Coronary artery (tissue), 2 donors: ENCODE measurements around the gene ETFA.

ENCODE experiments used
- DNase-seq: peaks from one replicate; pipeline ENCODE4 v3.0.0-alpha.2; 2017; ENCODE audit warnings: low spot score
- H3K27ac ChIP-seq, 2 donors: fragments of 200-600 bp; sonication (generic); one replicate each; pipeline ENCODE4 v1.5.1; 2016 to 2019
- H3K4me3 ChIP-seq: fragments of 200-600 bp; sonication (generic); 2 replicates; pipeline ENCODE4 v1.5.1; 2016; ENCODE audit warnings: mild to moderate bottlenecking, moderate library complexity
- CTCF ChIP-seq: fragments of 200-600 bp; sonication (generic); IDR thresholded peaks from one replicate; pipeline ENCODE4 v1.5.1; 2019; ENCODE audit warnings: antibody characterized with exemption

ETFA gene

DNA sequence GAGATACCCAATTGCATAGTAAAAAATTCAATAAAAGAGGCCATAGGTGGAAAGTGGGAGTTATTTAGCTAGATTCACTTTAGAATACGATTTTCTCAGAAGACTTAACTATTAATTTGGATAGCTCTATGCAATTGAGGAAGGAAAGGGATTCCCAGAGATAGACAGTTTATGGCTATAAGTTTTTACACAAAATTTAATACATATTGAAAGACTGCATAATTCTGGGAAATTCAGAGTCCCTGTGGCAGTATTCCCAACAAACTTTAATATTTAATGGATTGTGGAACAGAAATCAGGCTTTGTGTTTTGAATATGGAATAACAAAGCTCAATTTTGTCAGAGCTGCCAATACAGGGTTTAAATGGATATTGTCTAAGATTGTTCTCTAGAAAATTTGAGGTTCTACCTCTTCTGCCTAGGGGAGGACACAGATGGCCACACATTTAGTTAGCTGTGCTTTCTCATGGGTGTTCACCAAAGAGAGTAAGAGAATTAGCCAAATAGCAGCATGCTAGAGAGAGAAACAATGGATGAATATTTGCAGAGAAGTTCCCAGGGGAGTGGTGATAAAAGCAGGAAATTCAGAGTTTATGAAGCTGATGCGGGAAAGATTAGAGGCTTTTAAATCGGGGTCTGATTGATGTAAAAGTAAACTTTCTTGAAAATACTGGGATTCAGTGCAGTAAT is 33.8 kb upstream of the ETFA start:
- Histone ChIP-seq H3K4me3 (no peak overlapping the region), H3K27ac (no peak overlapping the region)
- TF ChIP-seq CTCF: no peak
- DNase-seq: no peak

DNA sequence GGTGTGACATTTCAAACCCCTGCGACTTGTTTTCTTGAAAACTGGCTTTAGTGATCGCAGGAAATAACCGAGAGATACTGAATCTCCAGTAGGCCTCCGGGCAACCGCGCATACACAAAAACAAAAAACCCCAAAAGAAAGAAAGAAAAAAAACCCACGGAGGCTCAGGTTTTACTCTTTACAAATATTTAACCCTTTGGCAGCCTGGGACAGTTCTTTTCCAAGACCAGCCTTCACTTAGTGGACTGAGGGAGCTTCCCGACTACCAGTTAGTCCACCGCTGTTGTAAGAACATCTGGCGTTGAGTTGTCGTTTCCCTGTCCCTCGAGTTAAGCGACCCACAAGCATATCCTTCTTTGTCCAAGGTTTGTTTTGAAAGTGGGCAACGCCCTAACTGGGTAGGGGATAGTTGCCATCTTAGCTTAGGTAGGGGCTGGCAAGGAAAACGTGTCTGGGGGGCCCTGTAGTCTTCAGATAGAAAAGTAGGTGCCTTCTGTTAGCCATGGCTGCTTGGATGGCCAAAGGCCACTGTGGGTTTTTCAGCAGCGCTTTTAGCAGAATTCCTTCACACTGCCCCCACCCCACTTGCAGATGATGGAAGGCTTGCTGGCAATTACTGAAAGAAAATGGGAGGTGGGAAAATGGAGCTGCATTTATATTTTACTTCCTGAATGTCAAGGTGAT is 32.2 kb upstream of the ETFA start:
- no peak overlapping the region for H3K4me3 ChIP-seq
- H3K27ac ChIP-seq: no peak overlapping the region
- TF ChIP-seq CTCF: no peak
- DNase-seq: no peak

DNA sequence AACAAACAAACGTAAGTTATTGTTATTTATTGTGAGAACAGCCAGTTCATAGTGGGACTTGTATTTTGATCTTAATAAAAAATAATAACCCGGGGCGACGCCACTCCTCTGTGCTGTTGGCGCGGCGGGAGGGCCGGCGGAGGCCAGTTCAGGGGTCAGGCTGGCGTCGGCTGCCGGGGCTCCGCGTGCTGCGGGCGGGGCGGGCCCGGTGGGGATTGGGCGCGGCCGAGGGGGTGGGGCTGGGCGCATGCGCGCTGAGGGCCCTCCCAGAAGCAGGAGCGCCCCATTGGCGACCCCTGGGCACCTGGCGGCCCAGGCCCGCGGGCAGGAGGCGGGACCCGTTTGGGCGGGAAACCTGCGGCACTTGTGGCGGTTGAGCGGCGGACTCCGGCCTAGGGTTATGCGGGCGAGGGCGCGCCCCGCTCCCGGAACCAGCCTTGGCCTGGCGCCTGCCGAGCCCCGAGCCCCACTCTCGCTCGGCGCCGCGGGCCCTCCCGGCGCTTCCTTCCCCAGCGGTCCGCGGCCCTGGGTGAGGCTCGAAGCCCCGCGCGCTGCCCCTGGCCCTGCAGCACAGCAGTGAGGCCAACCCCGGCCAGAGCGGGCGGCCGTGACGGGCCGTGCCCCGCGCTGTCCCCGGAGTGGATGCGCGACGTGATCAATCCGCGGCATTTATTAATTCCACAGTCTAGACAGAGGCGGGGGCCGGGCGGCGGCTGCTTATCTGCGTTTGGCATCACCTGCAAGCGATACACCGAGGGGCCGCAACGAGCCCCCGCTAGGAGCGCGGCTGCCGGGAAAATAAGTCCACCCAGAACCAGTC is 31.3 kb upstream of the ETFA start:
- no peak for DNase-seq
- no peak for TF ChIP-seq CTCF
- Histone ChIP-seq H3K4me3 (peak overlapping the region; percentile 66), H3K27ac (no peak overlapping the region)

GRCh38 chr15:76342058-76342381 is 30.8 kb upstream of the ETFA start:
- no peak for TF ChIP-seq CTCF
- Histone ChIP-seq H3K27ac (no peak overlapping the region), H3K4me3 (peak overlapping the region; percentile 66)
- DNase-seq: no peak

DNA sequence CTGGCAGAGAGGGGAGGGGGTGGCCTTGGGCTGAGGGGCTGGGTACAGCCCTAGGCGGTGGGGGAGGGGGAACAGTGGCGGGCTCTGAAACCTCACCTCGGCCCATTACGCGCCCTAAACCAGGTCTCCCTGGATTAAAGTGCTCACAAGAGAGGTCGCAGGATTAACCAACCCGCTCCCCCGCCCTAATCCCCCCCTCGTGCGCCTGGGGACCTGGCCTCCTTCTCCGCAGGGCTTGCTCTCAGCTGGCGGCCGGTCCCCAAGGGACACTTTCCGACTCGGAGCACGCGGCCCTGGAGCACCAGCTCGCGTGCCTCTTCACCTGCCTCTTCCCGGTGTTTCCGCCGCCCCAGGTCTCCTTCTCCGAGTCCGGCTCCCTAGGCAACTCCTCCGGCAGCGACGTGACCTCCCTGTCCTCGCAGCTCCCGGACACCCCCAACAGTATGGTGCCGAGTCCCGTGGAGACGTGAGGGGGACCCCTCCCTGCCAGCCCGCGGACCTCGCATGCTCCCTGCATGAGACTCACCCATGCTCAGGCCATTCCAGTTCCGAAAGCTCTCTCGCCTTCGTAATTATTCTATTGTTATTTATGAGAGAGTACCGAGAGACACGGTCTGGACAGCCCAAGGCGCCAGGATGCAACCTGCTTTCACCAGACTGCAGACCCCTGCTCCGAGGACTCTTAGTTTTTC is 30.2 kb upstream of the ETFA start:
- DNase-seq: no peak
- H3K27ac ChIP-seq: no peak overlapping the region
- no peak for TF ChIP-seq CTCF
- H3K4me3 ChIP-seq: peak overlapping the region; percentile 66

DNA sequence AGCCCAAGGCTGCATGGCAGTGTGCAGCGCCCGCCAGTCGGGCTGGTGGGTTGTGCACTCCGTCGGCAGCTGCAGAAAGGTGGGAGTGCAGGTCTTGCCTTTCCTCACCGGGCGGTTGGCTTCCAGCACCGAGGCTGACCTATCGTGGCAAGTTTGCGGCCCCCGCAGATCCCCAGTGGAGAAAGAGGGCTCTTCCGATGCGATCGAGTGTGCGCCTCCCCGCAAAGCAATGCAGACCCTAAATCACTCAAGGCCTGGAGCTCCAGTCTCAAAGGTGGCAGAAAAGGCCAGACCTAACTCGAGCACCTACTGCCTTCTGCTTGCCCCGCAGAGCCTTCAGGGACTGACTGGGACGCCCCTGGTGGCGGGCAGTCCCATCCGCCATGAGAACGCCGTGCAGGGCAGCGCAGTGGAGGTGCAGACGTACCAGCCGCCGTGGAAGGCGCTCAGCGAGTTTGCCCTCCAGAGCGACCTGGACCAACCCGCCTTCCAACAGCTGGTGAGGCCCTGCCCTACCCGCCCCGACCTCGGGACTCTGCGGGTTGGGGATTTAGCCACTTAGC is 29.6 kb upstream of the ETFA start:
- no peak overlapping the region for H3K27ac ChIP-seq
- H3K4me3 ChIP-seq: peak overlapping the region; percentile 66
- DNase-seq: no peak
- no peak for TF ChIP-seq CTCF
